Measurements from ENCODE around the gene PPA1.
"Not testable (repeated sequence)": the region's sequence is repeated elsewhere in the genome, so short reads cannot be mapped to it uniquely, and the experiment has no call there.

PPA1 gene

DNA sequence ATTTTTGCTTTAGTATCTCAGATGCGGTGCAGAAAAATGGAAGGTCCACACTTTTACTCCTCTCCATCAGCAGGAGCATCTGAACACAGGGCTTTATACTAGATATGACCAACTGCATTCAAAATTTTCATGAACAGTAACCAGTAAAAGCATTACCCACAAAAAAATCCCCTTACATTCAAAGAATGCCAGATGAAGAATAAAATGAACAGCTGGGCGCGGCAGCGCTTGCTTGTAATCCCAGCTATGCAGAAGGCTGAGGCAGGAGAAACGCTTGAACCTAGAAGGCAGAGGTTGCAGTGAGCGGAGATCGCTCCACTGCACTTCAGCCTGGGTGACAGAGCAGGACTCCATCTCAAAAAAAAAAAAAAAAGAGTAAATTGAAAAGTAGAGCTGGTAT is 66.0 kb downstream of the PPA1 start:
- DNase-seq (ENCODE audit: low spot score), result no peak
- no peak overlapping the region for H3K4me3 ChIP-seq
- TF ChIP-seq, protein P1, sequence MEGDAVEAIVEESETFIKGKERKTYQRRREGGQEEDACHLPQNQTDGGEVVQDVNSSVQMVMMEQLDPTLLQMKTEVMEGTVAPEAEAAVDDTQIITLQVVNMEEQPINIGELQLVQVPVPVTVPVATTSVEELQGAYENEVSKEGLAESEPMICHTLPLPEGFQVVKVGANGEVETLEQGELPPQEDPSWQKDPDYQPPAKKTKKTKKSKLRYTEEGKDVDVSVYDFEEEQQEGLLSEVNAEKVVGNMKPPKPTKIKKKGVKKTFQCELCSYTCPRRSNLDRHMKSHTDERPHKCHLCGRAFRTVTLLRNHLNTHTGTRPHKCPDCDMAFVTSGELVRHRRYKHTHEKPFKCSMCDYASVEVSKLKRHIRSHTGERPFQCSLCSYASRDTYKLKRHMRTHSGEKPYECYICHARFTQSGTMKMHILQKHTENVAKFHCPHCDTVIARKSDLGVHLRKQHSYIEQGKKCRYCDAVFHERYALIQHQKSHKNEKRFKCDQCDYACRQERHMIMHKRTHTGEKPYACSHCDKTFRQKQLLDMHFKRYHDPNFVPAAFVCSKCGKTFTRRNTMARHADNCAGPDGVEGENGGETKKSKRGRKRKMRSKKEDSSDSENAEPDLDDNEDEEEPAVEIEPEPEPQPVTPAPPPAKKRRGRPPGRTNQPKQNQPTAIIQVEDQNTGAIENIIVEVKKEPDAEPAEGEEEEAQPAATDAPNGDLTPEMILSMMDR (IDR thresholded peaks at IDR 0.05), result no peak
- no peak overlapping the region for H3K27ac ChIP-seq

DNA sequence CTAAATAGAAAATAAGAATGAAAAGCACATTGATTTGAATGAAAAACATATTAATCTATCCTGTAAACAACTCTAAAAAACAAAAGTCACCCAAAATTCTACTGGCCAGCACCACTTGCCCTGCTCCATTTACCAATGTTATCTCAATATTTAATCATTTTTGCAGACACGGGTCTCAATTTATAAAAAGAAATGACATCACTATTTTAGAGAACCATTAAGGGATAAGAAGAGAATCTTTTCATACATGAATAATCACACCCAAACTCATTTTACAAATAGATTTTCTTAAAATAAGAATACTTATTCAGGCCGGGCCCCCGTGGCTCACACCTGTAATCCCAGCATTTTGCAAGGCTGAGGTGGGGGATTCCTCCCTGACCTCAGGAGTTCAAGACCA is 66.8 kb downstream of the PPA1 start:
- Histone ChIP-seq H3K27ac (no peak overlapping the region), H3K4me3 (no peak overlapping the region)
- TF ChIP-seq, protein P1 (IDR thresholded peaks at IDR 0.05), result no peak
- DNase-seq (ENCODE audit: low spot score), result no peak

DNA sequence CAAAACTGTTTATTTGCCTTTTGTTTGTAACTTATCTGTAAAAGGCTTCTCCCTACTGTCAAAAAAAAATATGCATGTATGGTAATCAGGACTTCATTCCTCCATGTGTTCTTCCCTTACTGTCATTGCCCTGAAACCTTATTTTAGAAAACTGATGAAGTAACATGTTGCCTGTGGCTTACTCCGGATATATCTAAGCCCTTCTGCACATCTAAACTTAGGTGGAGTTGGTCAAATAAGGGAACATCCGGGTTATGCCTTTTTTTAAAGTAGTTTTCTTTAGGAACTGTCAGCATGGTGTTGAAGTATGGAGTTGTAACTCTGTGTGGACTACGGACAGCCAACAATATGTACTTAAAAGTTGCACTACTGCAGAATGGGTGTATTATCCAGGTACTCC is 69.1 kb downstream of the PPA1 start:
- no peak for DNase-seq (ENCODE audit: low spot score)
- no peak overlapping the region for H3K4me3 ChIP-seq
- H3K27ac ChIP-seq, result no peak overlapping the region
- TF ChIP-seq, protein P1 (IDR thresholded peaks at IDR 0.05), result no peak

DNA sequence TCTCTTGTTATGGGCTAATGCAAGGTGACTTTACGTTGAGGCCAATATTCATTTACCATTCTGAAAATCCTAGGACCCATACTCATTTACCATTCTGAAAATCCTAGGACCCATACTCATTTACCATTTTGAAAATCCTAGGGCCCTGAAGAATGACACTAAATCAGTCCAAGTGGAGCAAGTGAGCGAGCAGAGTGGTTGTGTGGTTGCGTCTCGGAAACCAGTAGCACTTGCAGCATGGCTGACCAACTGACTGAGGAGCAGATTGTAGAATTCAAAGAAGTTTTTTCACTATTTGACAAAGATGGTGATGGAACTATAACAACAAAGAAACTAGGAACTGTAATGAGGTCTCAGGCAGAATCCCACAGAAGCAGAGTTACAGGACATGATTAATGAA is 69.8 kb downstream of the PPA1 start:
- H3K27ac ChIP-seq, result no peak overlapping the region
- H3K4me3 ChIP-seq, result no peak overlapping the region
- no peak for DNase-seq (ENCODE audit: low spot score)
- TF ChIP-seq, protein P1 (IDR thresholded peaks at IDR 0.05), result no peak

DNA sequence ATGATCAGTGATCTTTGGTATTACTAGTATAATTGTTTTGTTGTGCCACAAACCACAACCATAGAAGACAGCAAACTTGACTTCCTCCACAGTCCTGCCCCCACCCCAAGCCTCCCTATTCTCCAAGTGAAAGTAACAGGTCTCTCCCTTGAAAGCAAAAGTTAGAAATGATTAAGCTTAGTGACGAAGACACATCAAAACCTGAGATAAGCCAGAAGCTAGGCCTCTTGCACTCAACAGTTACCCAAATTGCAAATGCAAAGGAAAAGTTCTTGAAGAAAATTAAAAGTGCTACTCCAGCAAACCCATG is 70.4 kb downstream of the PPA1 start:
- Histone ChIP-seq H3K27ac (no peak overlapping the region), H3K4me3 (no peak overlapping the region)
- TF ChIP-seq, protein P1 (IDR thresholded peaks at IDR 0.05), result no peak
- DNase-seq (ENCODE audit: low spot score), result no peak

DNA sequence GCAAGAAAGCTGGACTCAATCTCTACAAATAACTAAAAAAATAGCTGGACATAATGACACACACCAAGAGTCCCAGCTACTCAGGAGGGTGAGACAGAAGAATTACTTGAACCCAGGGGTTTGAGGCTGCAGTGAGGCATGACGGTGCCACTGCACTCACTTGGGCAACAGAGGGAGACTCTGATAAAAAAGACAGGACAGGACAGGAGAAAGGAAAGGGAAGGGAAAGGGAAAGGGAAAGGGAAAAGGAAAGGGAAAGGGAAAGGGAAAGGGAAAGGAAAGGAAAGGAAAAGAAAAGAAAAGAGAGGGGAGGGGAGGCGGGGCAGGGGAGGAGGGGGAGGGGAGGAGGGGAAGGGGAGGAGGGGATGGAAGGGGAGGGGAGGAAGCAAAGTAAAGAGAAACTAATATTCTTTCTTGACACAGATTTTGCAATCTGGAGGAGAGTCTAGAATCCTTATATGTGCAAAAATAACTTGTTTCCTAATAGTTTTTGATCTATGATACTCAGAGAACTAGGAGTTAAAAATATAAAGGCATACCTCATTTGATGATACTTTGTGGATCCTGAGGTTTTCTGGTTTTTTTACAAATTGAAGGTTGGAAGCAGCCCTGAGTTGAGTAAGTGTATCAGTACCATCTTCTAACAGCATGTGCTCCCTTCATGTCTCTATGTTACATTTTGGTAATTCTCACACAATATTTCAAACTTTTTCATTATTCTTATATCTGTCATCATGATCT is 70.9 kb downstream of the PPA1 start:
- TF ChIP-seq, protein P1 (IDR thresholded peaks at IDR 0.05), result no peak
- H3K27ac ChIP-seq, result no peak overlapping the region
- H3K4me3 ChIP-seq, result no peak overlapping the region
- DNase-seq (ENCODE audit: low spot score), result no peak

DNA sequence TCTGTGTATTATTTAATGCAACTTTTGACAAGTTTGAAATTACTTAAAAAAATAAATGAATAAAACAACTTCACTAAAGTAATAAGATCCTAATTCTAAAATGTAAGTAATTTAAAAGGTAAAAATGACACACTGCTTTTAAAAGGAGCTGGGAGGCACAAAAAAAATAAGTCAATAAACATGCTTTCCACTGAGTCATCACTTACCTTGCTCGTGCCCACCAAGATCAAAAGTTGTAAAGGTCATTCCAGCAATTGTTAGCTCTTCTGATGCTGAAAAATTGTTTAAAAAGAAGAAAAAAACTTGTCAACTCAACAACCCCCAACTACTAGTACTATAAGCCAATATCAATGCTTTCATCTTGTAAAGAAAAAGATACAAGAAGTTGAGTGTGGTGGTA is 72.4 kb downstream of the PPA1 start:
- no peak overlapping the region for H3K4me3 ChIP-seq
- H3K27ac ChIP-seq, result no peak overlapping the region
- TF ChIP-seq, protein P1 (IDR thresholded peaks at IDR 0.05), result no peak
- no peak for DNase-seq (ENCODE audit: low spot score)

DNA sequence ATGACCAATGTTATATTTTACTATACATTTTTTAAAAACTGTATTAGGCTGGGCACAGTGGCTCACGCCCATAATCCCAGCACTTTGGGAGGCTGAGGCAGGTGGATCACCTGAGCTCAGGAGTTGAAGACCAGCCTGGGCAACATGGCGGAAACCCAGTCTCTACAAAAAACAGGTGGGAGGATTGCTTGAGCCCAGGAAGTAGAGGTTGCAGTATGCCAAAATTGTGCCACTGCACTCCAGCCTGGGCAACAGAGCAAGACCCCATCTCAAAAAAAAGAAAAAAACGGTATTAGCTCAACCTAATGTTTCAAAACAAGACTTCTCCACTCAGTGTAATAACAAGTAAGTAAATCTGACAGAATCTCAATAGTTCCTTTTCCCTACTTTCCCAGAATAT is 73.9 kb downstream of the PPA1 start:
- H3K4me3 ChIP-seq; H3K27ac ChIP-seq; DNase-seq (ENCODE audit: low spot score): not testable (repeated sequence)

Data from coronary artery (tissue), 2 donors.